Measurements from ENCODE around the gene ANKRD10. TPM values are rescaled to one million over a fixed set of nuclear protein-coding genes. Genes with fewer than 3 reads are reported as not detected.

The ANKRD10 gene
- total and polyA plus RNA-seq, 10 of the 15 experiments (the other 5 are each of a cell fraction or from before 2014, with no cell fraction given): 47.1 to 199 (median 97.2) TPM

- in situ Hi-C loops (cut with MboI) (no loop called here), intact Hi-C loops (cut with micrococcal nuclease; ENCODE audit: unreplicated experiment) (no loop called here)
- H3K9me3 ChIP-seq (replicated peaks; ENCODE audit: control insufficient read depth, insufficient read depth, low read length): no peaks in the 10 kb centered on the region
- ATAC-seq (no peak; the same call in 2 of the 3 replicates), FAIRE-seq (no peak), DNase-seq (ENCODE audit: low read depth, low spot score) (no peak)
- RAD21 ChIA-PET (ENCODE audit: unreplicated experiment): no interaction called here
- H3K9ac ChIP-seq (ENCODE audit: control insufficient read depth, insufficient read depth, low read length): no peak overlapping the region
- POLR2A ChIA-PET: no interaction called here
- H3K27me3 ChIP-seq (replicated peaks in 1 of 2; ENCODE audit: control insufficient read depth in 2 of 2, insufficient read depth in 2 of 2, low read length in 1 of 2): no peaks in the 10 kb centered on the region
- whole genome bisulfite sequencing (ENCODE audit: insufficient coverage, insufficient replicate concordance, low lambda C conversion rate, missing lambda C conversion rate): 100% methylated on average over 1 of the region's 1 CpG
- no TSS peak for BruUV-seq (replicated peaks)
- no peaks in the 10 kb centered on the region for H4K20me1 ChIP-seq (ENCODE audit: control insufficient read depth, insufficient read depth)
- SMC1A ChIA-PET (ENCODE audit: uncharacterized antibody, unreplicated experiment): interaction anchor here (1.0 kb wide), 1 partner anchor 11 kb away, joined by 3 read pairs; no protein-coding TSS in a partner anchor
- H3K79me2 ChIP-seq (ENCODE audit: control insufficient read depth, insufficient read depth, low read length): no peaks in the 10 kb centered on the region
- H3K4me2 ChIP-seq (ENCODE audit: control insufficient read depth, insufficient read depth): no peak overlapping the region
- no peak overlapping the region for H2AFZ ChIP-seq (ENCODE audit: control insufficient read depth, low read depth, low read length)
- no peak overlapping the region for H3K27ac ChIP-seq (ENCODE audit: control insufficient read depth, insufficient read depth)
- no peak overlapping the region for H3K4me3 ChIP-seq
- H3K36me3 ChIP-seq (ENCODE audit: control insufficient read depth in 2 of 2, insufficient read depth in 2 of 2, low read length in 1 of 2): peaks cover 0 to 33% of the 10 kb centered on the region in 2 experiments
- TF ChIP-seq CREB1 (IDR thresholded peaks at IDR 0.05; ENCODE audit: low read depth) (no peak), BRCA1 (IDR thresholded peaks at IDR 0.05; ENCODE audit: low read depth, low read length) (no peak), KLF5 (IDR thresholded peaks at IDR 0.05; ENCODE audit: partially characterized antibody) (no peak), MAX (IDR thresholded peaks at IDR 0.05; ENCODE audit: low read depth, low read length) (no peak), MYB (IDR thresholded peaks at IDR 0.05; ENCODE audit: borderline replicate concordance, low read depth, low read length) (no peak), TCF12 (IDR thresholded peaks at IDR 0.05; ENCODE audit: low read depth, low read length) (no peak), STAT3 (IDR thresholded peaks at IDR 0.05; ENCODE audit: low read depth, low read length) (no peak), NFXL1 (IDR thresholded peaks at IDR 0.05; ENCODE audit: borderline replicate concordance) (no peak), MTA3 (IDR thresholded peaks at IDR 0.05; ENCODE audit: borderline replicate concordance, low read length) (no peak), YBX1 (IDR thresholded peaks at IDR 0.05) (no peak), PKNOX1 (IDR thresholded peaks at IDR 0.05) (no peak), BHLHE40 (IDR thresholded peaks at IDR 0.05; ENCODE audit: borderline replicate concordance in 1 of 2, low read depth in 2 of 2, low read length in 1 of 2) (no peak), SMC3 (IDR thresholded peaks at IDR 0.05; ENCODE audit: borderline replicate concordance, low read length) (no peak), POLR2A (IDR thresholded peaks at IDR 0.05; ENCODE audit: low read depth, low read length) (no peak)
- H3K4me1 ChIP-seq (ENCODE audit: control insufficient read depth, insufficient read depth, low read length): no peaks in the 10 kb centered on the region
- CTCF ChIA-PET: no interaction called here
These were observed 17.9 kb downstream of the ANKRD10 start for GRCh38 chr13:110897014-110897413.
